D721Med (cell line): ENCODE data around the gene HIKESHI.

Experiments used
- DNase-seq: peaks from one replicate; pipeline ENCODE4 v3.0.0; 2011; ENCODE audit warnings: low spot score; ENCODE audit not compliant: insufficient read length
- FAIRE-seq: peaks from 2 replicates; lab custom pipeline; 2011; peaks lifted over from hg19 to GRCh38; lab: Jason Lieb, UNC
- CTCF ChIP-seq: IDR thresholded peaks from 2 replicates; pipeline ENCODE4 v1.5.1; 2012; ENCODE audit warnings: mild to moderate bottlenecking, control low read depth; ENCODE audit not compliant: insufficient read depth; ENCODE audit errors: missing control alignments

The HIKESHI gene

GRCh38 chr11:86390487-86390886 lies 88.4 kb downstream of the HIKESHI start:
- TF ChIP-seq CTCF, result no peak
- FAIRE-seq, result no peak
- no peak for DNase-seq

DNA sequence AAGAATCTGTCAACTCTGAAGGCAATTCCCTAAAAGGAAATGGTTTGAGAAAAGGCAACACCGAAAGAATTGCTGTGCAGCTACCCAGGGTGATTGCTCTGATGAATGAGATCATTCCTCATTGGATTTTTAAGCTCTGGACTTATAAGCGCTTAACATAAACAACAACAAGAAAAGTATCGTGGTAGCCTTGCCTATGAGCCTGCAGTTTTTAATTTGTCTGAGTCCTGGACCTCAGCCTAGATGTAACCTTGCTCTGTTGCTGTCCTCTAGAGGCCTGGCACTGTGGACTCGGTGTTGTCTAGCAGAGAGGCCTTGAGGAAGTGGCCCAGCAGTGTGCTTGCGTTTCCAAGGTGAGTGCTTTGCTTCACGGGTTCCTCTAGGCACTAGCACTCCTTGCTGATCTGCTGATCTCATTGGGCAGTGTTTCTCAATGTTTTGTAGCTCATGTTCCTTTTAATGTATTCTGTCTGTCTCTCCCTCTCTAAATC lies 93.1 kb downstream of the HIKESHI start:
- no peak for DNase-seq
- FAIRE-seq, result no peak
- TF ChIP-seq CTCF, result no peak
